Spleen (tissue), 11 donors: ENCODE results near the gene ACSS3. TPM values are rescaled to one million over a fixed set of nuclear protein-coding genes. Genes with fewer than 3 reads are reported as not detected.

Experiments used
- DNase-seq: peaks from one replicate; pipeline ENCODE4 v3.0.0-alpha.2; 2020
- H3K27ac ChIP-seq, 8 donors: fragments of 200-600 bp; sonication (generic) in 7 of 8; 1 replicate in 4 of 8; 2 replicates in 4 of 8; pipeline versions ENCODE4 v1.5.0 to v1.8.0; 2016 to 2021; ENCODE audit warnings: inconsistent platforms in 4 of 8, mild to moderate bottlenecking in 4 of 8, moderate library complexity in 1 of 8
- H3K27me3 ChIP-seq, 7 donors: fragments of 200-600 bp; sonication (generic) in 6 of 7; replicated peaks in 1 of 7; 1 replicate in 4 of 7; 2 replicates in 3 of 7; pipeline versions ENCODE4 v1.5.0 to v1.8.0; 2016 to 2021; ENCODE audit warnings: inconsistent platforms in 3 of 7, mild to moderate bottlenecking in 1 of 7
- H3K36me3 ChIP-seq, 6 donors: fragments of 200-600 bp; sonication (generic) in 5 of 6; 1 replicate in 4 of 6; 2 replicates in 2 of 6; pipeline versions ENCODE4 v1.5.0 to v1.8.0; 2016 to 2021; ENCODE audit warnings: inconsistent platforms in 2 of 6
- H3K4me1 ChIP-seq, 6 donors: fragments of 200-600 bp; sonication (generic) in 5 of 6; 1 replicate in 3 of 6; 2 replicates in 3 of 6; pipeline versions ENCODE4 v1.5.0 to v1.8.0; 2016 to 2021; ENCODE audit warnings: inconsistent platforms in 3 of 6
- H3K4me3 ChIP-seq, 8 donors: fragments of 200-600 bp; sonication (generic) in 7 of 8; 1 replicate in 4 of 8; 2 replicates in 4 of 8; pipeline versions ENCODE4 v1.5.0 to v1.8.0; 2016 to 2021; ENCODE audit warnings: inconsistent platforms in 4 of 8, mild to moderate bottlenecking in 4 of 8, moderate library complexity in 2 of 8
- H3K9me3 ChIP-seq, 8 donors: fragments of 200-600 bp; sonication (generic) in 7 of 8; 1 replicate in 4 of 8; 2 replicates in 4 of 8; pipeline versions ENCODE4 v1.5.0 to v1.8.0; 2016 to 2021; ENCODE audit warnings: inconsistent platforms in 4 of 8
- CTCF ChIP-seq, 11 experiments: fragments of 200-600 bp in 7 of 11; fragments of 450-650 bp in 4 of 11; sonication (generic) in 4 of 11; IDR thresholded peaks in 8 of 11; conservative IDR thresholded peaks in 3 of 11; 1 replicate in 7 of 11; 2 replicates in 4 of 11; pipeline versions ENCODE4 v1.4.0 to v1.8.0; 2016 to 2021; ENCODE audit warnings: antibody characterized with exemption in 11 of 11, inconsistent platforms in 4 of 11, mild to moderate bottlenecking in 1 of 11
- POLR2A ChIP-seq, 3 donors: fragments of 450-650 bp; IDR thresholded peaks; one replicate each; pipeline ENCODE4 v1.5.1; 2017; ENCODE audit warnings: antibody characterized with exemption in 3 of 3, mild to moderate bottlenecking in 1 of 3
- POLR2AphosphoS5 ChIP-seq, 3 donors: sonication (generic); formaldehyde crosslinking; IDR thresholded peaks; one replicate each; pipeline ENCODE4 v1.5.1; 2017; ENCODE audit warnings: antibody characterized with exemption in 3 of 3
- WGBS, 5 donors: extraction: QIAGEN DNeasy Blood & Tissue Kit in 3 of 5; methylation state at CpG; one replicate each; pipeline versions ENCODE4 v1.1.5 to v1.1.7; 2013 to 2018; 5-methylcytosine and 5-hydroxymethylcytosine counted together
- intact Hi-C: fragments of 100-400 bp; cut with DNase I; formaldehyde crosslinking; loops from one replicate; pipeline ENCODE4 v1.15.0; 2023; ENCODE audit warnings: low total_unique reads
- polyA plus RNA-seq, 3 donors: library from polyadenylated mRNA; stranded (reverse); fragments of 200-250 nt; gene quantifications; one replicate each; pipeline ENCODE4 v1.2.1, GENCODE V29; 2013
- total RNA-seq, 7 donors: library from RNA; depleted of rRNA in 3 of 7; stranded (reverse); fragments of >200 nt in 3 of 7; fragmentation: NEBNext Ultra II Directional in 4 of 7; extraction: Animal tissue kit (Norgen Biotek cat#: 25700) in 4 of 7; gene quantifications; one replicate each; pipeline versions ENCODE4 v1.1.0 to v1.2.1, GENCODE V29; 2016 to 2021
- donor health status: healthy with polysubstance abuse.
- donor health status: DM: no; HTN: no; CAD: no; lungs with moderate emphysema.
- donor health status: DM: no; HTN: no; CAD: no.
- donor health status: Bipolar disorder and iron deficiency.
- donor health status: healthy.
- donor health status: DM: no; HTN: no; CAD: no.
- donor health status: DM: yes; HTN: yes; CAD: no.

The ACSS3 gene
- total and polyA plus RNA-seq, 10 donors: 1.1 to 12.3 (median 7.0) TPM

GRCh38 chr12:81168445-81168844 is 90.6 kb downstream of the ACSS3 start:
- DNase-seq: no peak
- no peaks in the 10 kb centered on the region for H3K27me3 ChIP-seq
- no peaks in the 10 kb centered on the region for H3K36me3 ChIP-seq
- 69 to 84% (median 75%) methylated on average over 3 of the region's 3 CpGs for WGBS, 5 donors
- no peaks in the 10 kb centered on the region for H3K9me3 ChIP-seq
- intact Hi-C loops: no loop called here
- TF ChIP-seq POLR2A (IDR thresholded peaks at IDR 0.05) (no peak), CTCF (IDR thresholded peaks at IDR 0.05 in 8 of 11, conservative IDR thresholded peaks at IDR 0.05 in 3 of 11) (no peak), POLR2AphosphoS5 (IDR thresholded peaks at IDR 0.05) (no peak)
- H3K27ac ChIP-seq: no peak overlapping the region
- no peaks in the 10 kb centered on the region for H3K4me1 ChIP-seq
- H3K4me3 ChIP-seq: no peak overlapping the region

GRCh38 chr12:81170072-81170471 is 92.2 kb downstream of the ACSS3 start:
- H3K27me3 ChIP-seq: no peaks in the 10 kb centered on the region
- no peaks in the 10 kb centered on the region for H3K36me3 ChIP-seq
- H3K27ac ChIP-seq: no peak overlapping the region
- TF ChIP-seq CTCF (IDR thresholded peaks at IDR 0.05 in 8 of 11, conservative IDR thresholded peaks at IDR 0.05 in 3 of 11) (no peak), POLR2AphosphoS5 (IDR thresholded peaks at IDR 0.05) (no peak), POLR2A (IDR thresholded peaks at IDR 0.05) (no peak)
- no peak for DNase-seq
- H3K9me3 ChIP-seq: peaks cover 0 to 2% (median 0%) of the 10 kb centered on the region in 8 donors
- no peaks in the 10 kb centered on the region for H3K4me1 ChIP-seq
- intact Hi-C loops: no loop called here
- no peak overlapping the region for H3K4me3 ChIP-seq

- intact Hi-C loops: no loop called here
- Histone ChIP-seq H3K4me1 (no peaks in the 10 kb centered on the region), H3K27me3 (no peaks in the 10 kb centered on the region), H3K27ac (no peak overlapping the region), H3K9me3 (peaks cover 0 to 28% (median 19%) of the 10 kb centered on the region in 8 donors), H3K36me3 (no peaks in the 10 kb centered on the region), H3K4me3 (no peak overlapping the region)
- WGBS, 5 donors: 63 to 78% (median 71%) methylated on average over 2 of the region's 2 CpGs
- no peak for DNase-seq
- TF ChIP-seq POLR2A (IDR thresholded peaks at IDR 0.05) (no peak), CTCF (IDR thresholded peaks at IDR 0.05 in 8 of 11, conservative IDR thresholded peaks at IDR 0.05 in 3 of 11) (no peak), POLR2AphosphoS5 (IDR thresholded peaks at IDR 0.05) (no peak)
Measured at GRCh38 chr12:81172851-81173250, 95.0 kb downstream of the ACSS3 start.

- Histone ChIP-seq H3K9me3 (peaks cover 0 to 28% (median 20%) of the 10 kb centered on the region in 8 donors), H3K36me3 (no peaks in the 10 kb centered on the region), H3K4me1 (no peaks in the 10 kb centered on the region), H3K27me3 (no peaks in the 10 kb centered on the region), H3K27ac (no peak overlapping the region), H3K4me3 (no peak overlapping the region)
- no peak for DNase-seq
- intact Hi-C loops: no loop called here
- 49 to 76% (median 69%) methylated on average over 4 of the region's 4 CpGs for WGBS, 5 donors
- no peak for TF ChIP-seq POLR2AphosphoS5 (IDR thresholded peaks at IDR 0.05)
- TF ChIP-seq CTCF (IDR thresholded peaks at IDR 0.05 in 8 of 11, conservative IDR thresholded peaks at IDR 0.05 in 3 of 11): no peak
- no peak for TF ChIP-seq POLR2A (IDR thresholded peaks at IDR 0.05)
Measured at GRCh38 chr12:81174664-81175063, 96.8 kb downstream of the ACSS3 start.
